HL-60/S4 (cell line): ENCODE data around the gene KRTAP4-6.
"Not testable (repeated sequence)": the region's sequence is repeated elsewhere in the genome, so short reads cannot be mapped to it uniquely, and the experiment has no call there.

Source experiments
- in situ Hi-C: fragments of 300-500 bp; cut with MboI; formaldehyde crosslinking; loops from 2 replicates; pipeline ENCODE4 v1.14.3; 2022; ENCODE audit warnings: low sequenced_read_pairs

The KRTAP4-6 gene

DNA sequence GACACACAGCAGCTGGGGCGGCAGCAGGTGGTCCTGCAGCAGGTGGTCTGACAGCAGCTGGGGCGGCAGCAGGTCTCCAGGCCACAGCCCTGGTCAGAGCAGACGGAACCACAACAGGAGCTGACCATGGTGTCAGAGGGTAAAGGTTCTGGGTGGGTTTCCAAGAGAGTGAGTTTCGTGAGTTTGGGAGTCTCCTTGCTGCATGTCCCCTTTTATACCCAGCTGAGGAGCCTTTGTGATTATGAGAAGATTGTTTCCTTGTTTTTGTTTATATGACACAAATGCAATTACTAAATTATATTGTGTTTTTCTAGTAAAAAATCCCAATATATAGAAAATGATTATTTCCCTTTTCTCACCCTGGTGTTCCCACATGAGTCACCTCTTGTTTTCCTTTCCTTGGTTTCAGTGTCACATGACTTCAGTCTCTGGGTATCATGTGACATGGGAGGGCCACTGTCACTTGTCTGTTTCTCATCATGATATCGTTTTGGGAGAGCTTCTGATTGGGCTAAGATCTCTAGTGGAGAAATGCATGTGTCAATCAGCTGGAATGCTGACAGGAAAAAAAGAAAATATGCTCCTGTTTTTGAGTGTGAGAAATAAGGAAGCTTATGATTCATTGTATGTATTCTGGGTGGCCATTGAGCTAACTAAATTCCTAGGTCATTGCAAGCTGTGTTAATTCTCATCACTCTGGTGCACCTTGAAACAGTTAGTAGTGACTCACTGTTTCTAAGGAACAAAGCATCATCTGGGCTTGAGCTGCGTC is at the start of gene KRTAP4-6:
KRTAP4-6 (minus strand) TSS at position 185 of the 772 bp plus-strand sequence; CDS start at position 128, 57 bp downstream.
- in situ Hi-C loops = no loop called here

DNA sequence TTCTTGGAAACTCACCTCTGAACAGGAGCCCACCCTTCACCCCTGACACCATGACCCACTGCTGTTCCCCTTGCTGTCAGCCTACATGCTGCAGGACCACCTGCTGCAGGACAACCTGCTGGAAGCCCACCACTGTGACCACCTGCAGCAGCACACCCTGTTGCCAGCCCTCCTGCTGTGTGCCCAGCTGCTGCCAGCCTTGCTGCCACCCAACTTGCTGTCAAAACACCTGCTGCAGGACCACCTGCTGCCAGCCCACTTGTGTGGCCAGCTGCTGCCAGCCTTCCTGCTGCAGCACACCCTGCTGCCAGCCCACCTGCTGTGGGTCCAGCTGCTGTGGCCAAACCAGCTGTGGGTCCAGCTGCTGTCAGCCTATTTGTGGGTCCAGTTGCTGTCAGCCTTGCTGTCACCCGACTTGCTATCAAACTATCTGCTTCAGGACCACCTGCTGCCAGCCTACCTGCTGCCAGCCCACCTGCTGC is 49.5 kb upstream of the KRTAP4-6 start, which contains the start of gene KRTAP9-1:
KRTAP9-1 (plus strand) TSS at position 51 of the 482 bp plus-strand sequence; CDS start at position 51, 0 bp downstream.
- in situ Hi-C loops = not testable (repeated sequence)

DNA sequence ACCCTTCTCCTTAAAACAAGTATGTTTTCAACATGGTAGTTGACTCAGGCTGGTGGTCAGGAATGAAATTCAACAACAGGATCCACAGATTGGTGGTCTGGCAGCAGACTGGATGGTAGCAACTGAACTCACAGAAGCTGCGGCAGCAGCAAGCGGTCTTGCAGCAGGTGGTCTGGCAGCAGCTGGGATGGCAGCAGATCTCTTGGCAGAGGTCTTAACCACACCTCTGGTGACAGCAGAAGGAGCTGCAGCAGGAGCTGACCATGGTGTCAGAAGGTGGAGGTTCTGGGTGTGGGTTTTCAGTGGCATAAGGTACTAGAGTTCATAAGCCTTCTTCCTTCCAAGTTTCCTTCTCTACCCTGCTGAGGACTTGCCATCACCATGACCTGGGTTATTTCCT is 46.5 kb upstream of the KRTAP4-6 start:
- in situ Hi-C loops = no loop called here

DNA sequence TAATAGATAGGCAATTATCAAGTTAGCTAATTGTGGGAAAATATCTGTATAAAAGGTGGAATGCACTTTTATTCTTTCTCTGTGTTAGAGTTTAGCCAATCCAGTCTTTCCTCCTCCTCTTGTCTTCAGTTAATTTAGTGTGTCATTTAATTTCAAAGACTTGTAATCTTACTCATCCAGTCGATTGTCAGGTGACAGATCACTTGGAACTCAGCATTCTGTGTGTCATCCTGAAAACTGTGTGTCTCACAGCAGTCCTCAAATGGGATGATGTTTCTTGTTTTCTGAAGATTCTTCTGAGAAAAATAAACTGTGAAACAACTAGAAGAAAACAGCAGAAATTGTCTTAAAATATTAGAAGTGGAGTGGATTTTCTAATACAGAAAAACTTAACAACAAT is 44.7 kb upstream of the KRTAP4-6 start:
- in situ Hi-C loops = no loop called here

DNA sequence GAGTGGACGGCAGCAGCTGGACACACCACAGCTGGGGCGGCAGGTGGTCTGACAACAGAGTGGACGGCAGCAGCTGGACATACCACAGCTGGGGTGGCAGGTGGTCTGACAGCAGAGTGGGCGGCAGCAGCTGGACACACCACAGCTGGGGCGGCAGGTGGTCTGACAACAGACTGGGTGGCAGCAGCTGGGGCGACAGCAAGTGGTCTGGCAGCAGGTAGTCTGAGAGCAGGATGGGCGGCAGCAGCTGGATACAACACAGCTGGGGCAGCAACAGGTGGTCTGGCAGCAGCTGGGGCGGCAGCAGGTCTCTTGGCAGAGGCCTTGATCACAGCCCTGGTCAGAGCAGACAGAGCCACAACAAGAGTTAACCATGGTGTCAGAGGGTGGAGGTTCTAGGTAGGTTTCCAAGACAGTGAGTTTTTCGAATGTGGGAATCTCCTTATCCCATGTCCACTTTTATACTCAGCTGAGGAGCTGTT is 44.2 kb upstream of the KRTAP4-6 start, which contains the start of gene KRTAP4-1:
KRTAP4-1 (minus strand) TSS at position 432 of the 482 bp plus-strand sequence; CDS start at position 375, 57 bp downstream.
- in situ Hi-C loops = no loop called here

DNA sequence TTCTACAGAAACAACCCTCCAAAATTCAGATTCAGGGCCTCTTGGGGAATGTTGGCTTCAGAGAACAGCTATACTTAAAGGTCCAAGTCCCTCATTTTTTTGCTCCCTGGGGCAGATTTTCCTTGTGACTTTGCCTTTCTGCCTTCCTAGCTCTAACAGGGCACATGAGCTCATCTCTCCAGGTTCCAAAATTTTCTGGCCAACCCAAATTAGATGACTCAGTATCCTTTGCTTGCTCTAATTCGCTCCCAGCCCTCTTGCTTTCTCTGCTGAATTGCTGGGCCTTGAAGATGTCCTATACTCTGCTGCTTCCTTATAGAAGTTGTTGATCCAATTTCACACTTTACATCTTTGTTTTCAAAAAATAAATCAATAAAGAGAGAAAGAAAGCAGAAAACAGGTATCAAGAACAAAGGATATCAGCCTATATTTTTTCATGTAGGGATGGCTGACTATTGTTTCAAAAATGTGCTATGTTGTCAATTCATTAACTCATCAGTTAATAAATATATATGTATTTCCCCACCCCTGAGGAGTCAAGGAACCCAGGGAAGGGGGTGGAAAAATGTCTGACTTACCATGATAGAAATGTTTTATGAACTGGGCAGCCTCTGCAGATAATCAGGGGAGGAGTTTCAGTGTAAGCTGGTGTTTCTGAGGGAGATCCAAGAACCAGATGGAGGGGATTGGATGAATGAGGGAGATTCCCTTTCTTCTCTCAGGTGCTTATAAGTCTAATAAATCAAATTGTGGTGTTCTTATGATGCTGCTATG is 38.7 kb upstream of the KRTAP4-6 start:
- in situ Hi-C loops = no loop called here

DNA sequence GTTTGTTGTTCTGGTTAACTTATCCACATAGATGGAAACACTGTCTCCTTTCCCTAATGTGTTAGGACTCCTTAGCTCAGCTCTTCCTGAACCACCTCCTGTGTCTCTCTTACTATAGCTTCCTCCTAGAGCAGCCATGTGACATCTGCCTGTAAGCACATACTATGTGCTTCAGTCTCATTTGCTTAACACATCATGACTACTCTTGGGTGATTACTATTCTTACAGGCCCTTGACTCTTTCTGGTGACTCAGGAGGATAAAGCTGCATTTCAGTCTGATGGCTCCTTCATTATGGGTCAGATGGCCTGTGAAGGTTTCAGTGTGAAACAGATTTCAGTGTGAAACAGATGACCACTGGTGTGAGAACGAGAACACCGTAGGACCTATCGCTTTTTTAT is 38.0 kb upstream of the KRTAP4-6 start:
- in situ Hi-C loops = no loop called here

DNA sequence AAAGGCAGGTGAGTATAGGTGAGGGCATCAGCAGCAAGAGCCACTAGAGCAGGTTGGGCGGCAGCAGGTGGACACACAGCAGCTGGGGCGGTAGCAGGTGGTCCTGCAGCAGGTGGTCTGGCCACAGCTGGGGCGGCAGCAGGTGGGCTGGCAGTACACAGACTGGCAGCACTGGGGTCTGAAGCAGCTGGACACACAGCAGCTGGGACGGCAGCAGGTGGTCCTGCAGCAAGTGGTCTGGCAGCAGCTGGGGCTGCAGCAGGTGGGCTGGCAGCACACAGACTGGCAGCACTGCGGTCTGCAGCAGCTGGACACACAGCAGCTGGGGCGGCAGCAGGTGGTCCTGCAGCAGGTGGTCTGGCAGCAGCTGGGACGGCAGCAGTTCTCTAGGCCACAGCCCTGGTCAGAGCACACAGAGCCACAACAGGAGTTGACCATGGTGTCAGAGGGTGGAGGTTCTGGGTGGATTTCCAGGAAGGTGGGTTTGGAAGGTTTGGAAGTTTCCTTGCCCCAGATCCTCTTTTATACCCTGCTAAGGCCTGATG is 37.5 kb upstream of the KRTAP4-6 start, which contains the start of gene KRTAP4-2:
KRTAP4-2 (minus strand) TSS at position 495 of the 545 bp plus-strand sequence; CDS start at position 438, 57 bp downstream.
- in situ Hi-C loops = no loop called here

DNA sequence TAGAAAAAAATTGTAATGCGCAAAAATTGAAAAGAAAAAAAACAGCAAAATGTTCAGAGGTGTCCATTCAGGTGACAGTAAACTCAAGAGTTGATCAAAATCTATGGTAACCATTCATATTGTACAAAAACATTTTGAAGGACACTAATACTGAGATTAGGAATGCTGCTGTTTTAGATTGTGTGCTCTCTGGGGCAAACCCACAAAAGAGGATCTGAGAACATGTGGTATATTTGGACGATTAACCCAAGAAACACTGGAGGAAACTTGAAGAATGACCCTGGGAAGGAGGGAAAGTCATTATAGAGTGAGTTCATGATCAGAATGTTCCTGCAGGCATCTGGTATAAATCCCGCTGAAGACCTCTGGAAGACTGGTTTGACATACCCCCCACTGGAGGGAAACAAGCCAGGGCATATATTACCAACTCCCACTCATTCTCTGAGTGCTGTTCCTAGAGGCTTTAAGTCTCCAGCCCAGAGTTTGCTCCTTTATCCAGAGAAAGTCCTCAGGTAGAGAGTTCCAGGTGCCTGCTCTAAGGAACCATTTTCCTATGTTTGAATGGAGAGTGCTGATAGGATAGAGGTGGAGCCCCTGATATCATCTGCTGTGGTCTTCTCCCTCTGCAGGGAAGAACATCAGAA is 36.5 kb upstream of the KRTAP4-6 start:
- in situ Hi-C loops = no loop called here

DNA sequence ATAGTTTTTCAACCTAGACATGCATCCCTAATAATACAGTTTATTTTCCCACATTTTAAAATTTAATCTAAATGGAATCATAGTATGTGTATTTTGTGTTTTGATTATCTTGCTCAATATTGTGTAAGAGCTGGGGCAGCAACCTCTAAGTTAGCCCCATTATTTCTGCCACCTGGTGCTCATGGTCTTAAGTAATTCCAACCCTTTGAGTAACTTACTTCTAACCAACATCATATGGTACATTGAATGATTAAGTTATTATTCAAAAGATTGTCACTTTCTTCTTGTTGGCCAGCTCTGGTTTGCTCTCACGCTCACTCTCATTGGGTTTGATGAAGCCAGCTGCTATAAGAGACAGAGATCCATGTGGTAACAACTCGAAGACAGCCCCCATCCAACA is 31.5 kb upstream of the KRTAP4-6 start:
- in situ Hi-C loops = no loop called here

DNA sequence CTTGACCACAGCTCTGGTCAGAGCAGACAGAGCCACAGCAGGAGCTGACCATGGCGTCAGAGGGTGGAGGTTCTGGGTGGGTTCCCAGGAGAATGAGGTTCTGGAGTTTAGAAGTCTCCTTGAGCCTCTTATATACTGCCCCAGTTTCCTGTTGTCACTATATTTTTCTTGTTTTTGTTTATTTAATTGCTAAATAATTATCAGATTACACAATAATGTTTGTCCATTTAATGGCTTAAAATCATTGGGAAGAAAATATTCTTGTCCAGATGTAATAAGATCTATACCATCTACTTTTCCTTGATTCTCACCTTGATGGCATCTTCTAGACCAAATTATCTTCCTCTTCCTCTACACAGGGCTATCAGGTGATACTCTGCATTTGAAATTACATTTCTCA is 27.8 kb upstream of the KRTAP4-6 start, which contains the start of gene KRTAP4-3:
KRTAP4-3 (minus strand) TSS at position 101 of the 400 bp plus-strand sequence; CDS start at position 52, 49 bp downstream.
- in situ Hi-C loops = no loop called here

DNA sequence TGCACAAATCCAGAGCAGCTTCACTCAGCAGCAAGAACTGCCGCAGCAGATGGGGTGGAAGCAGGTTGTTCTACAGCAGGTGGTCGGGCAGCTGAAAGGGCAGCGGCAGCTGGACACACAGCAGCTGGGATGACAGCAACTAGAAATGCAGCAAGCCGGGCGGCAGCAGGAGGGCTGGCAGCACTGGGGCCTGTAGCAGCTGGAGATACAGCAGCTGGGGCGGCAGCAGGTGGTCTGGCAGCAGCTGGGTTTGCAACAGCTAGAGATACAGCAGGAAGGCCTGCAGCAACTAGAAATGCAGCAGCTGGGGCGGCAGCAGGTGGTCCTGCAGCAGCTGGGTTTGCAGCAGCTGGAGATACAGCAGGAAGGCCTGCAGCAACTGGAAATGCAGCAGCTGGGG is 27.2 kb upstream of the KRTAP4-6 start:
- in situ Hi-C loops = no loop called here

DNA sequence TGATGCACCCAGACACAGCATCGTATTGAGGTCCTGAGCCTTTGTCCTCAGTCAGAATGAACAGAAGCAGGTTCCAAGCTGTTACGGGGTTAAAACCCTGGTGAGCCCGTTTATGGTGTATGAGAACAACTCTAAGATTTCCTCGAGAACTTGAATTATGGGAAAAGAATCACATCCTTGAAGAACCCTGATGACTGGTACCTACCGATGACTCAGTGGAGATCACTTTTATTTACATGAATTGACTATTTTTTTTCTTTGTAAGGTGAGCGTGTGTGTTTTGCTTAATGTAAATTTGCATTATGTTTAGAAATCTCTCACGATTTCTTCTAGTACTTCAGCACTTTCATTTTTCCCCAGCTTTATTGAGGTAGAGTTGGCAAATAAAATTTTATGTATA is 23.5 kb upstream of the KRTAP4-6 start:
- in situ Hi-C loops = no loop called here

DNA sequence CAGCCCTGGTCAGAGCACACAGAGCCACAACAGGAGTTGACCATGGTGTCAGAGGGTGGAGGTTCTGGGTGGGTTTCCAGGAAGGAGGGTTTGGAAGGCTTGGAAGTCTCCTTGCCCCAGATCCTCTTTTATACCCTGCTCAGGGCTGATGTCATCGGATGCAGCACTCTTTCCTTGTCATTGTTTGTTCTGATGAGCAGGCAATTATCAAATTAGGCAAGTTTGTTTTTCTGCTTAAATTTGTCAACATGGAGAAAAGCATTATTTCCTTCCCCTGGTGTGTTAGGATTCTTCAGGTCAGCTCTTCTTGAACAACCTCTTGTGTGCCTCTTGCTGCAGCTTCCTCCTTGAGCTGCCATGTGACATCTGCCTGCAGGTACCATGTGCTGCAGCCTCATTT is 20.3 kb upstream of the KRTAP4-6 start, which contains the start of gene KRTAP4-4:
KRTAP4-4 (minus strand) TSS at position 101 of the 400 bp plus-strand sequence; CDS start at position 44, 57 bp downstream.
- in situ Hi-C loops = no loop called here

DNA sequence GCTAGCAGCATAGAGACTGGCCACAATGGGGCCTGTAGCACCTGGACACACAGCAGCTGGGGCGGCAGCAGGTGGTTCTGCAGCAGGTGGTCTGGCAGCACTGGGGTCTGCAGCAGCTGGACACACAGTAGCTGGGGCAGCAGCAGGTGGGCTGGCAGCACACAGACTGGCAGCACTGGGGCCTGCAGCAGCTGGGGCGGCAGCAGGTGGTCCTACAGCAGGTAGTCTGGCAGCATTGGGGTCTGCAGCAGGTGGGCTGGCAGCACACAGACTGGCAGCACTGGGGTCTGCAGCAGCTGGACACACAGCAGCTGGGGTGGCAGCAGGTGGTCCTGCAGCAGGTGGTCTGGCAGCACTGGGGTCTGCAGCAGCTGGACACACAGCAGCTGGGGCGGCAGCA is 19.8 kb upstream of the KRTAP4-6 start:
- in situ Hi-C loops = not testable (repeated sequence)

DNA sequence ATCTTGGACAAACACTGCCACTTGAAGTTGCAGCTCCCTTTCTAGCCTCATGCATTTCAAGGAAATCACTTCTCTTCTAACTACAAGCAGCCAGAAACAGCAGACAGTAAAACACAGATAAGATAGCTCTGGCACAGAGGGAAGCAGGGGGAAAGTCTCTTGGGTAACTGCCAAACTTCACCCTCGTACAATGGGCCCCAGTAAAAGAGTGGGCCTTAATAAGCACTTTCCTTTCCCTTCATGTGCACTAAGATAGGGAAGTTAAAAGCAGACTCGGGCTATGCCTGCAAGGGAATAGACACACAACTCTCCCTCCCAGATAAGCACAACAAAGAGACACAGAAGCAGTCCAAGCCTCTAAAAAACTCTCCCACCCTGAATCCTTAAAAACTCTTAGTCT is 13.5 kb upstream of the KRTAP4-6 start:
- in situ Hi-C loops = no loop called here

DNA sequence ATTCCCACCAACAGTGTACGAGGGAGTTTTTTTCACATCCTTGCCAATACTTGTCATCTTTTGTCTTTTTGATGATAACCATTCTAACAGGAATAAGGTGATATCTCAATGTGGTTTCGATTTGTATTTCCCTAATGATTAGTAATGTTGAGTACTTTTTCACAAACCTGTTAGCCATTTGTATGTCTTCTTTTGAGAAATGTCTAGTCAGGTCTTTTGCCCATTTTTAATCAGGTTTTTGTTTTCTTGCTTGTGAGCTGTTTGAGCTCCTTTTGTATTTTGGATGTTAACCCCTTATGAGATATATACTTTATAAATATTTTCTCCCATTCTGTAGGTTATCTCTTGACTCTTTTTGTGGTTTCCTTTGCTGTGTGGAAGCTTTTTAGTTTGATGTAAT is 11.2 kb upstream of the KRTAP4-6 start:
- in situ Hi-C loops = no loop called here

DNA sequence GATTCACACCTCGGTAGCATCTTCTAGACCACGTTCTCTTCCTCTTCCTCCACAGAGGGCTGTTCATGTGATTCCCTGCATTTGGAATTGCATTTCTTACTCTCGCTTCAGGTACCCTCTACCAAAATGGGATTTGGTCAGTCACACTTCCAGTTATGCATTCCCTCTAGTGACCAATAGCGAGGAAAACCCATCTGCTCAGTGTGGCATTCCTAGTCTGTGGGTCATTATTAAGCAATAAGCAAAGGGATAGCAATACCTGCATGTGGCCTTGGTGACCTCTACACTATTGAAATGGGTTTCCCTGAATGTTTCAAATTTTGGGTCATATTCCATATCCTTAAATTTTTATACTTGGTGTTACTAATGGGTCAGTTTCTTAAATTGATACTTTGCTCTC is 9.7 kb upstream of the KRTAP4-6 start:
- in situ Hi-C loops = no loop called here

DNA sequence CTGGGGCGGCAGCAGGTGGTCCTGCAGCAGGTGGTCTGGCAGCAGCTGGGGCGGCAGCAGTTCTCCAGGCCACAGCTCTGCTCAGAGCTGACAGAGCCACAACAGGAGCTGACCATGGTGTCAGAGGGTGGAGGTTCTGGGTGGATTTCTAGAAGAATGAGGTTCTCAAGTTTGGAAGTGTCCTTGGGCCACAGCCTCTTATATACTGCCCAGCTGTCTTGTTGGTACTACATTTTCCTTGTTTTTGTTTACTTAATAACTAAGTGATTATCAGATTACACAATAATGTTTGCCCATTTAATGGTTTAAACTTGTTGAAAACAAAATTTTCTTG is 9.3 kb upstream of the KRTAP4-6 start, which contains the start of gene KRTAP4-5:
KRTAP4-5 (minus strand) TSS at position 174 of the 334 bp plus-strand sequence; CDS start at position 116, 58 bp downstream.
- in situ Hi-C loops = no loop called here

DNA sequence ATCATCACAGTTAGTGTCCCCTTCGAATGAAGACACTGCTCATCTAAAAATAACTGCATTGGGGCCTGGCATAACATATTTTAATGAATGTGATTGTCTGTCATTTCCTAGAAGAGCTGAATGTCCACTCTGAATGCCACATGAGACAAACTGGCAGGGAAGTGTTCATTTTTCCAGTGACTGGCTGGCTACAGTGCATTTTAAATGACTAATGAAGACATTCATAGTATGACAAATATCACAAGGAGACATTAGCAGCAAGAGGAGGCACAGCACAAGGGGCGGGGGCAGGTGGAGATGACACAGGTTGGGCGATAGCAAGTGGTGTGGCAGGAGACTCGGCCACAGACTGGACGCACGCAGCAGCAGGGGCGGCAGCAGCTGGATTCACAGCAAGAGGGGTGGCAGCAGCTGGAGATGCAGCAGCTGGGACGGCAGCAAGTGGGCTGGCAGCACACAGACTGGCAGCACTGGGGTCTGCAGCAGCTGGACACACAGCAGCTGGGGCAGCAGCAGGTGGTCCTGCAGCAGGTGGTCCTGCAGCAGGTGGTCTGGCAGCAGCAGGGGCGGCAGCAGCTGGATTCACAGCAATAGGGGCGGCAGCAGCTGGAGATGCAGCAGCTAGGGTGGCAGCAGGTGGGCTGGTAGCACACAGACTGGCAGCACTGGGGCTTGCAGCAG is 8.8 kb upstream of the KRTAP4-6 start:
- in situ Hi-C loops = not testable (repeated sequence)
